ENCODE measurements around the gene MPP3. TPM values are rescaled to one million over a fixed set of nuclear protein-coding genes. Genes with fewer than 3 reads are reported as not detected.

Gene MPP3
- total RNA-seq, 1 donor from 2014 or later: 55.5 TPM

- intact Hi-C loops (cut with micrococcal nuclease): no loop called here
- ATAC-seq (no peak), DNase-seq (no peak)
Measured at GRCh38 chr17:43864161-43864984, 31.4 kb upstream of the MPP3 start.

- intact Hi-C loops (cut with micrococcal nuclease): no loop called here
- DNase-seq (no peak), ATAC-seq (no peak)
Measured at GRCh38 chr17:43861960-43862359, 29.0 kb upstream of the MPP3 start.

GRCh38 chr17:43860927-43861622 lies 28.1 kb upstream of the MPP3 start:
- peak; percentile 89 for ATAC-seq
- intact Hi-C loops (cut with micrococcal nuclease): no loop called here
- peak; percentile 78 for DNase-seq

- intact Hi-C loops (cut with micrococcal nuclease): no loop called here
- ATAC-seq: peak; percentile 11
- no peak for DNase-seq
Measured at GRCh38 chr17:43860077-43860725, 27.3 kb upstream of the MPP3 start.

GRCh38 chr17:43857957-43858600 lies 25.1 kb upstream of the MPP3 start:
- intact Hi-C loops (cut with micrococcal nuclease): no loop called here
- no peak for DNase-seq
- no peak for ATAC-seq

- no peak for ATAC-seq
- intact Hi-C loops (cut with micrococcal nuclease): no loop called here
- DNase-seq: no peak
Measured at GRCh38 chr17:43857141-43857540, 24.2 kb upstream of the MPP3 start.

GRCh38 chr17:43856141-43856540 lies 23.2 kb upstream of the MPP3 start:
- DNase-seq: no peak
- ATAC-seq: no peak
- intact Hi-C loops (cut with micrococcal nuclease): no loop called here

- intact Hi-C loops (cut with micrococcal nuclease): no loop called here
- ATAC-seq (no peak), DNase-seq (no peak)
Measured at GRCh38 chr17:43855061-43855460, 22.1 kb upstream of the MPP3 start.

- intact Hi-C loops (cut with micrococcal nuclease): no loop called here
- ATAC-seq: peak; percentile 43
- no peak for DNase-seq
Measured at GRCh38 chr17:43854498-43854897, 21.6 kb upstream of the MPP3 start.

- intact Hi-C loops (cut with micrococcal nuclease): no loop called here
- DNase-seq (no peak), ATAC-seq (no peak)
Measured at GRCh38 chr17:43853546-43853945, 20.6 kb upstream of the MPP3 start.

- ATAC-seq: no peak
- DNase-seq: no peak
- intact Hi-C loops (cut with micrococcal nuclease): no loop called here
Measured at GRCh38 chr17:43852571-43852970, 19.6 kb upstream of the MPP3 start.

- intact Hi-C loops (cut with micrococcal nuclease): no loop called here
- ATAC-seq (no peak), DNase-seq (no peak)
Measured at GRCh38 chr17:43849116-43849515, 16.2 kb upstream of the MPP3 start.

- DNase-seq (no peak), ATAC-seq (no peak)
- intact Hi-C loops (cut with micrococcal nuclease): no loop called here
Measured at GRCh38 chr17:43848601-43849000, 15.7 kb upstream of the MPP3 start.

- DNase-seq (peak; percentile 60), ATAC-seq (peak; percentile 44)
- intact Hi-C loops (cut with micrococcal nuclease): no loop called here
Measured at GRCh38 chr17:43846963-43847371, 14.0 kb upstream of the MPP3 start, which contains the start of gene CD300LG. Gene CD300LG, plus strand, starts transcription at chr17:43847176. Its CDS starts 41 bp downstream, at chr17:43847217.

- peak; percentile 97 for ATAC-seq
- intact Hi-C loops (cut with micrococcal nuclease): no loop called here
Measured at GRCh38 chr17:43846221-43846712, 13.3 kb upstream of the MPP3 start.

GRCh38 chr17:43845766-43846165 lies 12.8 kb upstream of the MPP3 start:
- ATAC-seq: no peak
- no peak for DNase-seq
- intact Hi-C loops (cut with micrococcal nuclease): no loop called here

More at GRCh38 chr17:43846221-43846712, 13.3 kb upstream of the MPP3 start:
- peak; percentile 93 for DNase-seq

GRCh38 chr17:43844241-43844640 lies 11.3 kb upstream of the MPP3 start:
- intact Hi-C loops (cut with micrococcal nuclease): no loop called here
- no peak for DNase-seq
- no peak for ATAC-seq

GRCh38 chr17:43842975-43843325 lies 10.0 kb upstream of the MPP3 start:
- intact Hi-C loops (cut with micrococcal nuclease): no loop called here
- ATAC-seq (no peak), DNase-seq (no peak)

Data from left ventricle myocardium superior (tissue), 1 donor.